NOMO-1 treated with DMSO at 0.1 percent for 48 hours (cell line): ENCODE data around the gene COPS8.
A peak's percentile ranks its signal among the peaks of the same experiment; 100 is the strongest.

Source experiments
- DNase-seq: peaks from one replicate; lab custom pipeline; 2025; ENCODE audit not compliant: unreplicated experiment; lab: John Stamatoyannopoulos, UW

The COPS8 gene

DNA sequence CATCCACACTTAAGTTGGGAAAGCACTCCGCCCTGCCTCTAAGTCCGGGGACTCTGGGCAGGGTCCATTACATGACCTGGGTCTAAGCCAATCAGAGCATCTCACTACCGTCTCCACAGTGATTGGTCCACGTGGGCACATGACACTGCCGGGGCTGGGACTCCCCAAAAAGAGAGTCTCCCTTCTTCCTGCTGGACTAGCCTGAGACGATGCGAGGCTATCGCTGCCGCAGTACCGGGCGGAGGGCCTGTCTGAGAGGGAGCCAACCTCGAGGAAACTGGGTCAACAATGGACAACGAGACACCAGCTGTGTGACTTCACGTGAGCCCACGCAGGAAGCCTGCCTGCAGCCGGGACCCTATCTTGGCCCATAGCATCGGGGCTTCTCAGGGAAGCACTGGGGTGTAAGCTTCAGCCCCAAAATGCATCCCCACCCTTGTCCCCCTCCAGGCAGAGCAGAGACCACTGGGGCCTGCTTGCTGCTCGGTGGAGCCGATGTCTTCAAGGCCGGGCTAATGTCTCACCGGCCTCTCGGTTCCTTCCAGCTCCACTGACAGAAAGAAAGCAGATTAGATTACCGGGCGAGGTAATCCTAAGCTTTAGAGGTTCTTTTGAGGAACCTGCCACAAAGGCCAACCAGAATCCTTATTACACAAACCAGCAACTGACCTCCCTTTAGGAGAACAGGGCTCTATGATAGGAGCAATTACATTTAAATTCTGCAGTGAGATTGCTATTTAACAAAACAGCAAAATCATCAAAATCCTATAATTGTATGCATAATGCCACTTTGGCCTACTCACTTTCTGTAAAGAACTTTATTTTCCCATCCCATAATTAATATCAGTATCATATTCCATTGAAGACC is 21.3 kb upstream of the COPS8 start:
- peak; percentile 47 for DNase-seq

- DNase-seq, result peak; percentile 66
Measured at GRCh38 chr2:237065071-237065377, 20.7 kb upstream of the COPS8 start.

DNA sequence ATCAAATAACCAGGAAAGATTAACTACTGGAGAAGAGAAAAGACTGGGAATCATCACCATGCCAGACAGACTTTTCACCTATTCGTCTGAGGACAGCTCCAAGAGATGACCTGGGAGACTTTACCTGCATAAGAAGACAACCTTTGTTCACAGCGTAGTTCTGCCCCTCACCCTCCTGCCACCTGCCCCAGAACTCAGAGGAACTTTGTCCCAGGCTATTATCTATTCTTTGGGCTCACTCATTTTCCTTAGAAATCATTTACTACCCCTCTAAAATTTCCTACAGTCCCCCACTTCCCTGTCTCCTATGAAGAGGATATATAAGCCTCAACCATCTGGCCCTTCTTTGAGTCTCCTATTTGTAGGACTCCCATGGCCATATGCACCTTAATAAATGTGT is 19.3 kb upstream of the COPS8 start:
- no peak for DNase-seq

DNA sequence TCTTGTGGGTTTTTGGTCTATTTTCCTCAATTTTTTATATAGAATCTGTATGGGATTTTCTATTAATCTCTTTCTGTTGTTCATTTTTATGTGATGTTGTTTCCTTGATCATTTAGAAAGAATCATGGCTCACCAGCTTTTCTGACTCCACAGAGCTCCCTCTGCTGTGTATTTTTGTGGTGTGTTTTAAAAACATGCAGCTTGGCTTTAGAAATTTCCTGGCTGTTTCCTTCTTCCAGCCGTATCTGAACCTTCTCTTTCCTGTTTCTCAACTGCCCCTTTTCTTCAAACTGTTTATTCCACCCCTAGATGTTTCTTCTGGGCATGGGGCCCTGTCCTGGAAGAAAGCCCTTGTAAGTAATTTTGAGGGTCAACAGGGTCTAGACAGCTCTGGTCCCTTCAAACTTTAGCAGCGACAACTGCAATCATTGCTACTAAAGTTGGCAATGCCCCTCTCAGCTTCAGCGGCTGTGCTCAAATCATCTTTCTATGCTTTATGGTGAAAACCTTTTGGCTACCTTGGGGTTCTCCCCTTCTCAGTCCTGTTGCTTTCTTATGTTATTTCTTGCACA is 17.6 kb upstream of the COPS8 start:
- no peak for DNase-seq

GRCh38 chr2:237072067-237072931 is 13.4 kb upstream of the COPS8 start:
- DNase-seq, result peak; percentile 36

GRCh38 chr2:237073552-237073951 is 12.1 kb upstream of the COPS8 start:
- DNase-seq, result no peak

DNA sequence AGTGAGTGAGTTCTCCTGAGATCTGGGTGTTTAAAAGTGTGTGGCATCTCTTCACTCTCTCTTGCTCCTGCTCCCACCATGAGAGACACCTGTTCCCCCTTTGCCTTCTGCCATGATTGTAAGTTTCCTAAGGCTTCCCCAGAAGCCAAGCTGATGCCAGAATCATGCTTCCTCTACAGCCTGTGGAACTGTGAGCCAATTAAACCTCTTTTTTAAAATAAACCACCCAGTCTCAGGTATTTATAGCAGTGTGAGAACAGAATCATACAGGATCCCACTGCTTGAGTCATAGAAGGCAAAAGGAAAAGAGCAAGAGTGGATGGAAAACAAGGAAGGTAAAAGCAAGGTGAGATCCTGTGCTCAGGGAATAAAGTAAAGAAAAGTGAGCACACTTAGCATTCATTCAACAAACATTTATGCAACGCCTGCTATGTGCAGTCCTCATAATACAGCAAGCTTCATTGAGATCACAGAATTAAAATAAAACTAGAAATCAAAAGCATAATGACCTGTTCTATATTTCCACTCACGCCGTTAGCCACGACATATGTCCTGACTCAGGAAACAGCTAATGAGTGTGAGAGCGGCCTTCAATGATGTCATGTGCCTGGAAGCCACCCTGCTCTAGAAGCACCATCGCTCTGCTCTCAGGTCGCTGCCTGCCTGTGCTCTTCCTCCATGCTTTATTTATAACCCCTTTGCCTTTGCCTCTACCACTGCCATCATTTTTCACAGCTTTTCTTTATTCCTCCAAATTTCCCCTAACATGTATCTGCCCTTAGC is 11.3 kb upstream of the COPS8 start:
- no peak for DNase-seq

DNA sequence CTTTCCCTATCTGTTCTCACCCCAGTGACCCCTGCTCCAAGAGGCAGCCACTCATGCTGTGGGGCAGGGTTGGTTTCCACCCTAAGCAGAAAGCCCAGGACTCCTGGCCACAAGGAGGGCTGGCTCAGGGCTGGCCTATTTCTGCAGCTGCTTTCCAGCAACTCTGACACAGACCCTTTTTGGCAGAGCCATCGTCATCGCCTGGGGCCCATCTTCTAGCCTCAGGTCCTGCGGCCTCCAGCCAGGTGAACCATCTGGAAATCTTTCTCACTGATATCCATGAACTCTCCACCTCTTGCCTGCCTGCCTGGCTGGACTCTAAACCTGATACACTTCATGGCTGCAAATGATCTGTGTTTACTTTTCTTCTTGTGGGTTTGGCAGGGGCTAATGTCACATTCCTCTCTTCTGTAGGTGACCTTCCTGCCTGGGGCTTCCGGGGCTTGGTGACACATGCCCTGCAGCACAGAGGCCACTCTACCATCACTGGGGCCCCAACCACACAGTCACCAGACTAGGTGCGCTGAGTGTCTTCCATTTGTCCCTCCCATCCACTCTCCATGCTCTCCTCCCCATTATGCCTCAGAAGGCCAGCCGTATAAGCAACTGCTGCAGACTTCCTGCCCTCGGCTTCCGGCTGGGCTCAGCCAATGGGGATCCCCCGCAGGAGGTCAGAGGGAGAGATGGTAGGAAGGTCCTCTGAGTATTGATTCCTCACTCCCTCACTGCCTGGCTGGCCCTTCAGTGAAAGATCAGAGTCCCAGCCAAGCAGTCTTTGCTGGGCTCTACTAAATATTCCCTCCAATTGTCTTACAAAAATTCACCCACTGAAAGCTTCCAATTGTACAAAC is 9.7 kb upstream of the COPS8 start:
- DNase-seq, result no peak

DNA sequence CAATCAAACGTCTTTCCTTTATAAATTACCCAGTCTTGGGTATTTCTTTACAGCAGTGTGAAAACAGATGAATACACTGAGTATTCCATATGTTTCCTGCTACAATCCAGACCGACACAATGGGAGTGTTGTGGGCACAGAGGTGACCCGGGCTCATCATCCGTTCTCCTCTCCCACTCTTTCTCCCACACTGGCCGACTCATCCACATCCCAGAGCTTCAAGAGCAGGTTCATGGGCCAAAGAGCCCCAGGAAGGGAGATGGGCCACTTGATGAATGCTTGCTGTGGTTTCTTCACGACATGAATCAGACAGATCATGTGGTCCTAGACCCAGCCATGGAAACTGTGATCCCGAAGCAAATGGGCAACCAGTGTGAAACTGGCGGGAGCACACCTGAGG is 4.1 kb upstream of the COPS8 start:
- no peak for DNase-seq

DNA sequence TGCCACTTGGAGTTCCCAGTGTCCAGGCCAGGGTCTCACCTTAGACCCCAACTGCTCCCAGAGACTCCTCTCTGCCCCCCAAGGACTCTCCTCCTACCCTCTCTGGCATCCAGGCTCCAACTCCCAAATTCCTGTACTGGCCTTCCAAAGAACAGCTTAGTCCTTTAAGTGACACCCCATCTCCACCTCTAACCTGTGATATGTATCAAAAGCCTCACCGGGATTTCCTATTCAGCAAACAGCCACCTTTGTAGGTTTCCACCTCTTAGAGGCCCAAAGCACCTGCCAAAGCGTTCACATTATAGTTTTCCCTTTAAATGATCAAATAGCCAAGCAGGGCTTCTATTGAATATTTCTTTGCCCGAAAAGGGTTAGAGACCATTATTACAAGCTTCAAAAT is 2.7 kb upstream of the COPS8 start:
- no peak for DNase-seq

GRCh38 chr2:237084444-237084843 is 1.2 kb upstream of the COPS8 start:
- no peak for DNase-seq

DNA sequence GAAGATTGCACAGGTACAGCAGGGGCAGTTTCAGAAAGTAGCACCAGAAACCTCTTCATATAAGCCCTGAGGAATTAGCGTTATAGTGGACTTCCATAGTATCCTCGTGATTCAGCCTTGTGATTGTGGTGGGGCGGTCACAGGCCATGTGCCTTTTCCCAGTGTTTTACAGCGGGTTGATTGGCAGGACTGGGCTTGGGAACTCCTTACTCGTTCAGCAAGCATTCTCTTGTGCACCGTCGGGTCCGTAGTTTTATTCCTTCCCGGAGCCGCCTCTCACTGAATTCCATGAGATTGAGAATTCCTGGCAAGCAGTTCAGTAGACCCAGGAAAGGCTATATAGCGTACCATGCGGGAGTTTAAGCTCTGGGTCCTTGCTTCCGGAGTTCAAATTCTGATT is 5.2 kb downstream of the COPS8 start:
- DNase-seq, result no peak

DNA sequence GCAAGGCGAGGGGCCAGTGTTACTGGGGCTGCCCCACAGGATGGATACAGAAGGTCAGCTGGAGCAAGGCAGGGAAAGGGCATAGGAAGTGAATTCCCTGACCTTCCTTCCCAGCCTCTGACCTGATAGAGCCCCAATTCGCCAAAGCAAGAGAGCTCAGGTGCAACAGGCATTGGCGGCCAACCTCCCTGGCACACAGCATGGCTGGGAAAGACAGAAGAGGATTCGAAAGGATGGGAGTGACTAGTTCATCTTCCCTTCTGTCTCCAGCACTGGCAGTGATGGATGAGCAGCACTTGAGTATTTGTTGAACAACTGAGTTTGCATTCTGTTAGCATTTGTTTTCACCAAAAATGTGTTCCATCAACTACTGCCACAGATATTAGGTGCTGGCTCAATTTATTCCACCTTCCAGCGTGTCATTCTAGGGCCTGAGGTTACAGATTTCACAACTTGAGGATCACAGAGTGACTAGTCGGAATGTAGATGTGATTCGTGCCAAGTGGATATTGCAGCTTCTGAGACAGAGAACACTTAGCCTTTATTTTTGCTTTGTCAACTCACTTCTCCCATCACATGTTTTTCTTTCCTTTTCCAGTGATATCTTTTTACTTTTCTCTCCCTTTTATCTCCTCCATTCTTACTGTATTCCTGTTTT is 6.2 kb downstream of the COPS8 start:
- no peak for DNase-seq

- DNase-seq, result no peak
Measured at GRCh38 chr2:237092506-237092905, 6.8 kb downstream of the COPS8 start.

DNA sequence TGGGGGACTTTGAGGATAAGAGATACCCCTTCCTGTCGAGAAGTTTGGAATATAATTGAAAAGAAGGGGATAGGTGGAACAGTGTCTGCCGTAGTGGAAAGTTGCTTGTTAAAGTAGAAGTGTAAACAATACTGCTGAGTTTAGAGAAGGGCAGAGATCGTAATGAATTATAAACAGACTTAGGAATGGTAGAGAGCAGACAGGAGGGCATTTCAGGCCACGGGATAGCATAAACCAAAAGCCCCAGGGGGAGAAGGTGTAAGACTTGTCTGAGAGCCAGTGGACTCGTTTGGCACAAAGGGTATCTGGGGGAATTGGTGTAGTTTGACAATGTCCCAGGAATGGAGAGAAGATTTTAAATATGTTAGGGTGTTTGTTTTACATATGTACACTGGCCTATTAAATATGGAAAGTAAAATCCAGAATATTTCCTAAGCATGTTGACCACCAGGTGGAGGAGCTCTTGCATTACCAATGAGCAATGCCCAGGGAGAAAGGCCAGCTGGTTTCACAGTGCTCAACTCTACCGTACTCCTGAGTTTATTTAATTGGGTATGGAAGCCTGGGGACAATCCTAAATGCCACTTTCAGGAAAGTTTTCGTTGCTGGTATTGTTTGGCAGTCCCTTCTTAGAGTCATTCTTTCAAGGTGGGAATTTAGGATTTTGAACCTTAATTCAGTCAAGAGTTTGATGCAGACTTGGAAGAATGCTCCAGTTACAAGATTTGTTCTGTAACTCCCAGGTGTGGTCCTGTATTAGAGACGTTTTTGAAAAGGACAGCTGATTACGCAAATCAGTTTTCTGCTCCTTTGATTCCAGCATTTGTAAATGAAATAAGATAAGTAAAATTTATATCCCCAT is 7.5 kb downstream of the COPS8 start:
- no peak for DNase-seq

DNA sequence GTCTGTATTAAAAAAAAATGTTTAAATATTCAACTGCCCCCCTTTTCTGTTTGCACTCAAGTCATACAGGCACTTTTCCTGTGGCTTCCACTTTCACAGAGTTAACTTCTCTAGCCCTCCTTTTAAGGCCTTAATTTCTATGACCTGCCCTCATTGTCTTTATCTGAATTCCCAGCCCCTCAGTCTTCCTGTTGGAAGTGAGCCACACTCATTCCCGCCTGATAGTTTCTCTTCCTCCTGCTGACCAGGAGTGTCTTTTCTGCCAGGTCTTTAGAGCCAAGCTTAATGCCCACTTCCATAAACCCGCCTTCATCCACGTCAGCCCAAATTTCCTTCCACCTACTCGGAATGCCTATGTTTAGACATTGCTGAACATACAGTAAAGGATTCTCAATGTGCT is 10.5 kb downstream of the COPS8 start:
- no peak for DNase-seq

GRCh38 chr2:237096911-237097310 is 11.2 kb downstream of the COPS8 start:
- no peak for DNase-seq

GRCh38 chr2:237097326-237097910 is 11.7 kb downstream of the COPS8 start:
- no peak for DNase-seq
